HG02884 (cell line): ENCODE measurements around the gene UMAD1.

Experiments
- ATAC-seq: cut with Tn5 transposase; IDR thresholded peaks from one replicate; pipeline ENCODE4 v1.9.1; 2021; ENCODE audit warnings: mild to moderate bottlenecking, moderate library complexity; ENCODE audit not compliant: unreplicated experiment

UMAD1 gene

GRCh38 chr7:7640221-7641128, at the start of gene UMAD1:
UMAD1 (plus strand) TSS chr7:7640752; CDS start chr7:7673372, 32,620 bp downstream.
- peak; percentile 91 for ATAC-seq

GRCh38 chr7:7595451-7595850, 45.1 kb upstream of the UMAD1 start:
- ATAC-seq: no peak

GRCh38 chr7:7596176-7596575, 44.4 kb upstream of the UMAD1 start:
- no peak for ATAC-seq

GRCh38 chr7:7607010-7607409, 33.5 kb upstream of the UMAD1 start:
- ATAC-seq: no peak

- no peak for ATAC-seq
Observed at GRCh38 chr7:7609330-7609729, 31.2 kb upstream of the UMAD1 start.

- ATAC-seq: no peak
Observed at GRCh38 chr7:7612519-7612918, 28.0 kb upstream of the UMAD1 start.

- ATAC-seq: no peak
Observed at GRCh38 chr7:7613210-7613609, 27.3 kb upstream of the UMAD1 start.

GRCh38 chr7:7614018-7614741, 26.4 kb upstream of the UMAD1 start:
- ATAC-seq: no peak

- ATAC-seq: no peak
Observed at GRCh38 chr7:7617550-7617949, 23.0 kb upstream of the UMAD1 start.

- no peak for ATAC-seq
Observed at GRCh38 chr7:7618410-7618809, 22.1 kb upstream of the UMAD1 start.

GRCh38 chr7:7620236-7620635, 20.3 kb upstream of the UMAD1 start:
- ATAC-seq: no peak

GRCh38 chr7:7620644-7621210, 19.8 kb upstream of the UMAD1 start:
- ATAC-seq: no peak

GRCh38 chr7:7628476-7628875, 12.1 kb upstream of the UMAD1 start:
- ATAC-seq: no peak

- ATAC-seq: no peak
Observed at GRCh38 chr7:7630626-7631329, 9.8 kb upstream of the UMAD1 start.

GRCh38 chr7:7639421-7639820, 1.1 kb upstream of the UMAD1 start:
- no peak for ATAC-seq

GRCh38 chr7:7639847-7640220, 718 bp upstream of the UMAD1 start:
- ATAC-seq: no peak

GRCh38 chr7:7641129-7641663, 644 bp downstream of the UMAD1 start:
- peak; percentile 8 for ATAC-seq

GRCh38 chr7:7642081-7642480, 1.5 kb downstream of the UMAD1 start:
- no peak for ATAC-seq

- no peak for ATAC-seq
Observed at GRCh38 chr7:7647495-7648036, 7.0 kb downstream of the UMAD1 start.

- ATAC-seq: no peak
Observed at GRCh38 chr7:7650682-7651206, 10.2 kb downstream of the UMAD1 start.
